OCI-M2 (cell line): Measurements from ENCODE around the gene FRMPD2.
"Not testable (repeated sequence)": the region's sequence is repeated elsewhere in the genome, so short reads cannot be mapped to it uniquely, and the experiment has no call there.

Experiments used
- DNase-seq: peaks from one replicate; lab custom pipeline; 2025; ENCODE audit not compliant: unreplicated experiment; lab: John Stamatoyannopoulos, UW

Gene FRMPD2

DNA sequence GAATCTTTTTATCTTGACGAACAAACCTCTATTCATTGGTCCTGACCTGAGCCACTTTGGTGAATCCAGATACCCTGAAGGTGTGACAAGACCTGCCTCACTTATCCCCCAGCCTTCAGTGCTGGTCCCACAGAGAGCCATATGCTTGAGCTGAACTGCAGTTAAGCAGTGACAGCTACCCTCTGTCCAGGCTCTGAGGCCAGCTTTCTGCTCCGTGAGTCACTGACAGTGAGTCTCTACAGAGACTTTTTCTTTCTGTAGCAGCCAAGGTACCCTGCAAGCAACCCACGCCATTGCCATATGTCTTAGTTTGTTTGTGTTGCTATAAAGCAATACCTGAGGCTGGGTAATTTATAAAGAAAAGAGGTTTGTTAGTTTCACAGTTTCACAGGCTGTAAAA lies 133.5 kb downstream of the FRMPD2 start:
- not testable (repeated sequence) for DNase-seq

DNA sequence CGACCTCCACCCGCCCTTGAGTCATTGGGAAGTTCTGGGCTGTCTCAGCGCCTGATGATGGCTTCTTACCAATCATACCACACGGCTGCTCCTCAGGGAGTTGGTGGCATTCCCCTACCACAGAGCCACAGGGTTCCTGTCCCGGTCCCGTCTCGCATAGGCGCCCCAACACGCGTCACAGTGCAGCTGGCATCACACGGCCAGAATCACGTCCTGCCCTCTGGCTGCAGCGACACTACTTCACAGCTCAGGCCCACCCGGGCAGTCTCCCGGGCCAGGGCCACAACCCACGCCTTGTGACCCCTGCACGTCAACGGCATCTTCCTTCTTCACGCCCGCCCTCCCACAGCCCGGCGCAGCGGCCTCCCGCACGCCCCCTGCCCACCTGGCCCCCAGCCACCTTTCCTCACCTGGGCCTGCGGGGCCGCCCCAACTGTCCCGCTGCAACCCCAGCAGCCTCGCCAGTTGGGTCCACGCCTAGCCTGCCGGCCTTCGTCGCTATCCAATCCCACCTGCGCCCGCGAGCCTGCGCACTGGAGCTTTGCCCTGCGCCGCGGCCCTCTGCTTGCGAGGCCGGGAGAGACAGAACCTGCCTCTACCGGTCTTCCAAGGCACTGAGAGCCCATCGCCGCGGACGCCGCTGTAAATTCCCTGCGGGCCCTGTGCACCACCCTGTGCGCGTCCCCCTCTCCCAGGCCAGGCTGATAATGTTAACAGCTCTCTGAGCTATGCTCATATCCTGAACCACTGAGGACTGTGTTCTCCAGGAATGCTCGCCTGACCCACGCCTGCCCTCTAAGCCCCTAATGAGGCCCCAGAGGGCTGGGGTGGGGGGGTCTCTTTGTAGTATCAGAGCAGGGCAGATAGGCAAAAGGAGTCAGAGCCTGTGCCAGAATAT lies 134.3 kb downstream of the FRMPD2 start:
- not testable (repeated sequence) for DNase-seq

DNA sequence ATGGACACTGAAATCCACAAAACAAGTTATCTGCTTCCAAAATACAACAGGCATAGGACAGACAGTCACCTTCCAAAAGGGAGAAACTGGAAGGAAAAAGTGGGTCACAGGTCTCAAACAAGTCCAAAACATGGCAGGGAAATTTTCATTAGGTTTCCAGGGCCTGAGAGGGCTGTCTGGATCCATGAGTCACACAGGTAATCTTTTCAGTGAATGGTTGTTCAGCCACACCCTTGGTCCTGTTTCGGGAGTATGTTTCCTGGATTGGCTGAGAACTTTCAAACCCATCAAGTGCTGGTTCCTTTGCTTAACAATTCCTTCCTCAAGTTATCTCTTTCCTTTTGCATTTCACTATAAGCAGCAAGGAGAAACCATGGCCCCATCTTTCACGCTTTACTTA lies 145.5 kb downstream of the FRMPD2 start:
- not testable (repeated sequence) for DNase-seq

DNA sequence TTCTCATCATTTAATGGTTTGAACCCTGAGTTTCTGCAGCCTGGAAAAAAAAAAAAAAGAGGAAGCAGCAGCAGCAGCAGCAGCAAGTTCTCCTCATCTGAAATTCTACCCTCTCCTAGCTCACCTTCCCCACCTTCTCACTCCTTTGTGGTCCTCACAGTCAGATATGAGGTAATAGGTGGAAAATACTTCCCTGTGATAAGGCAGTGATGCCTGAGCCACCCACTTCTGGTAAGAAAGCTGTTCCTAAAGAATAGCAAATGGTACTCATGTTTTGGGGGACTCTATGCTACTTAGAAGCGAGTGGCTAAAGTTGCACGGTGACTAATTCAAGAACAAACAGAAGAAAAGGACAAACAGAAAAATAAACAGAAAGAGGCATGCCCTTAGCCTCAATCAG lies 148.2 kb downstream of the FRMPD2 start:
- not testable (repeated sequence) for DNase-seq

DNA sequence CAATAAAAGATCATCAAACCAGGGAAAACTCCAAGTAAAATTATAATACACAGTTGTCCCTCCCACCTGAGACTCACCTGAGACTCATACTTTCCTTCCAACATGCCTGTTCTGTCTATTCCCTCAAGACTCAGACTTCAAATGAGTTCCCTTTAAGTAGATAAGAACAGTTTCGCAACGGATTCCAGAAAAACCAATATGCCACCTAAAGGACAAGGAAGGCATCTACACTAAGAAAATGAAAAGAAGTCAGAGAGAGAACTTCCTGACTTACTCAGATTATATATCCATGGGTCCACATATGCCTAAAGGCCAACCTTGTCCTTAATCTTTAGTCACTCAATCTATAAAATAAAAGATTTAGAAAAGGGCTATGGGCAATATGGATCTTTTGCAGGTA lies 148.9 kb downstream of the FRMPD2 start:
- not testable (repeated sequence) for DNase-seq

DNA sequence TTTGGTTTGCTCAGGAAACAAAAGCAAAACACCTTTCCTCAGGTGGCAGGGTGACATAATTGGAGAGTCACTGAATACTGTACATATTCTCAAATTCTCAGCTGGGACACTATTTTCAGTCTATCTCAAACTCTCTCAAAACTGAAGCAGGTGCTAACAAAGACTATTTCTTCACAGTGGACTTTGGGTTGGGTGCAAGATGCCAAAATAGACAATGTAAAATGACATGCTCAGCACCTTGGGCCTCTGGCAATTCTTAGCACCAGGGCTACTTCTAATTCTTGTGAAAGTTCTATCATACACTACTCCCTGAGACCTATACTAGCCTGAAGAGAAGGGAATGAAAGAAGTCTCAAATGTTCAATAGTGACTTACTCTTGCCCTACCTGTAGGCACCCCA lies 151.9 kb downstream of the FRMPD2 start:
- not testable (repeated sequence) for DNase-seq

DNA sequence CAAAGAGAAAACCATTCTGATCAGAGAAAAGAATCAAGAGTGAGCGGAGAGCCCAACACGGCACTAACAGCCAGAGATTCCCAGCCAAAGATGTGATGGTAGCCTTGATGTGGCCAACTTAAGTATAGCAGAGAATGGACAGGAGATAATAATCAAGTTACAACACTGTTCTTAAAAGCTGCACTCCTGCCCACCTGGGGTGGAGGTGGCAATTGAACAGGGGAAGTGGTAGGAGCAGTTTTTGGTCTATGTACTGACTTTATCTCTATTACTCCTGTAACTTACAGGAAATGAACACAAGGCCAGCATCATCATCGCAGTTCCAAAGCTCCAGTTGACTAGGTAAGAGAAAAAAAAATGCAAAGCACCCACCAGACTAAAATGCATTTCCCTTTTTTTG lies 164.2 kb downstream of the FRMPD2 start:
- DNase-seq, result not testable (repeated sequence)
